Choroid plexus epithelial cell (primary cell): ENCODE data around the gene DIABLO.
"Not testable (repeated sequence)": the region's sequence is repeated elsewhere in the genome, so short reads cannot be mapped to it uniquely, and the experiment has no call there.

Source experiments
- DNase-seq: peaks from one replicate; pipeline ENCODE4 v3.0.0-alpha.2; 2010; ENCODE audit warnings: low read depth
- H3K4me3 ChIP-seq: 2 replicates; pipeline ENCODE4 v1.5.1; 2011; ENCODE audit warnings: low read depth, mild to moderate bottlenecking, control low read depth, low read length, moderate library complexity
- CTCF ChIP-seq: conservative IDR thresholded peaks from 2 replicates; pipeline ENCODE4 v1.5.1; 2011; ENCODE audit warnings: low read depth, mild to moderate bottlenecking, control low read depth, inconsistent platforms, low read length, moderate library complexity

Gene DIABLO

GRCh38 chr12:122185494-122186082 lies 40.3 kb downstream of the DIABLO start:
- no peak for TF ChIP-seq CTCF
- no peak for DNase-seq
- no peak overlapping the region for H3K4me3 ChIP-seq

- TF ChIP-seq CTCF, result no peak
- H3K4me3 ChIP-seq, result no peak overlapping the region
- DNase-seq, result no peak
Measured at GRCh38 chr12:122185079-122185478, 40.8 kb downstream of the DIABLO start.

GRCh38 chr12:122184517-122184916 lies 41.3 kb downstream of the DIABLO start:
- TF ChIP-seq CTCF, result no peak
- no peak overlapping the region for H3K4me3 ChIP-seq
- no peak for DNase-seq

GRCh38 chr12:122183588-122183940 lies 42.3 kb downstream of the DIABLO start:
- DNase-seq, result no peak
- H3K4me3 ChIP-seq, result peak overlapping the region; percentile 61

GRCh38 chr12:122182887-122183587 lies 42.8 kb downstream of the DIABLO start, which contains the start of gene LRRC43:
Gene LRRC43 (plus strand): TSS chr12:122183123. CDS start chr12:122183145, 22 bp downstream.
- peak within 1 kb of the TSS; percentile 61 for H3K4me3 ChIP-seq
- no peak for TF ChIP-seq CTCF
- peak; percentile 28 for DNase-seq

More at GRCh38 chr12:122183588-122183940, 42.3 kb downstream of the DIABLO start:
- no peak for TF ChIP-seq CTCF

GRCh38 chr12:122176473-122176872 lies 49.4 kb downstream of the DIABLO start:
- not testable (repeated sequence) for DNase-seq, H3K4me3 ChIP-seq

- no peak for DNase-seq
- no peak for TF ChIP-seq CTCF
- H3K4me3 ChIP-seq, result no peak within 1 kb of the TSS
Measured at GRCh38 chr12:122174155-122174845, 51.6 kb downstream of the DIABLO start, which contains the start of gene IL31. Gene IL31 (minus strand): TSS chr12:122174221. CDS start chr12:122174172, 49 bp downstream.
